HepG2 (cell line): ENCODE data around the gene C12orf43. TPM values are rescaled to one million over a fixed set of nuclear protein-coding genes. Genes with fewer than 3 reads are reported as not detected.
A peak's percentile ranks its signal among the peaks of the same experiment; 100 is the strongest.

Experiments used
- BHLHE40 ChIP-seq: IDR thresholded peaks from 2 replicates; pipeline ENCODE4 v1.6.1; 2011; ENCODE audit warnings: low read length, improper control_type of control experiment
- FOSL1 ChIP-seq: sonication (generic); formaldehyde crosslinking; IDR thresholded peaks from 2 replicates; pipeline ENCODE4 v1.9.0; 2021; ENCODE audit warnings: missing genetic modification reagents, borderline replicate concordance
- FOXA3 ChIP-seq: IDR thresholded peaks from 2 replicates; pipeline ENCODE4 v1.6.1; 2016; ENCODE audit warnings: missing genetic modification reagents, missing compliant biosample characterization
- HOXD1 ChIP-seq: sonication (generic); formaldehyde crosslinking; IDR thresholded peaks from 2 replicates; pipeline ENCODE4 v1.5.0; 2020; ENCODE audit warnings: missing genetic modification reagents
- IRX3 ChIP-seq: sonication (generic); formaldehyde crosslinking; IDR thresholded peaks from 2 replicates; pipeline ENCODE4 v1.8.1; 2023; ENCODE audit warnings: mild to moderate bottlenecking, low read depth, missing genetic modification reagents, borderline replicate concordance
- MAFG ChIP-seq: sonication (generic); formaldehyde crosslinking; IDR thresholded peaks from 2 replicates; pipeline ENCODE4 v1.5.1; 2020; ENCODE audit warnings: mild to moderate bottlenecking, missing genetic modification reagents
- MEIS1 ChIP-seq: sonication (generic); formaldehyde crosslinking; IDR thresholded peaks from 2 replicates; pipeline ENCODE4 v1.9.0; 2021; ENCODE audit warnings: mild to moderate bottlenecking, missing genetic modification reagents, moderate library complexity, borderline replicate concordance
- NFRKB ChIP-seq: fragments of 450-650 bp; IDR thresholded peaks from 2 replicates; pipeline ENCODE4 v1.6.1; 2017
- PCBP2 ChIP-seq: fragments of 200-400 bp; formaldehyde crosslinking; optimal IDR thresholded peaks from 2 replicates; pipeline ENCODE3; 2018; ENCODE audit warnings: low read length, low read depth; ENCODE audit not compliant: poor library complexity, severe bottlenecking
- PHF8 ChIP-seq: sonication (generic); formaldehyde crosslinking; IDR thresholded peaks from 2 replicates; pipeline ENCODE4 v1.5.0; 2020; ENCODE audit warnings: missing genetic modification reagents
- RORA ChIP-seq: sonication (generic); formaldehyde crosslinking; IDR thresholded peaks from 2 replicates; pipeline ENCODE4 v1.5.0; 2020; ENCODE audit warnings: mild to moderate bottlenecking, missing genetic modification reagents, moderate library complexity
- ZBTB7B ChIP-seq: sonication (generic); formaldehyde crosslinking; IDR thresholded peaks from 2 replicates; pipeline ENCODE4 v1.4.0; 2020; ENCODE audit warnings: missing genetic modification reagents
- ZNF263 ChIP-seq: sonication (generic); formaldehyde crosslinking; IDR thresholded peaks from 2 replicates; pipeline ENCODE4 v1.4.0; 2020; ENCODE audit warnings: missing genetic modification reagents
- ZNF296 ChIP-seq: sonication (generic); formaldehyde crosslinking; conservative IDR thresholded peaks from 2 replicates; pipeline ENCODE4 v1.5.0; 2020; ENCODE audit warnings: mild to moderate bottlenecking, missing genetic modification reagents
- ZNF468 ChIP-seq: sonication (generic); formaldehyde crosslinking; IDR thresholded peaks from 2 replicates; pipeline ENCODE4 v1.8.0; 2022; ENCODE audit warnings: mild to moderate bottlenecking, moderate library complexity, missing genetic modification reagents
- polyA plus RNA-seq, 8 experiments: library from polyadenylated mRNA; depleted of rRNA in 3 of 8; stranded (reverse) in 7 of 8; unstranded in 1 of 8; fragments of >200 nt; fragmentation: Illumina TruSeq in 4 of 8; extraction: Trizol in 4 of 8; gene quantifications; 2 replicates each; pipeline versions ENCODE4 v1.2.1 to v1.2.3, GENCODE V29; 2011 to 2016; ENCODE audit warnings: low read depth in 4 of 8, missing spikeins in 1 of 8, mixed read lengths in 1 of 8; ENCODE audit not compliant: insufficient read depth in 1 of 8
- total RNA-seq, 5 experiments: library from RNA; depleted of rRNA; stranded (reverse); fragments of >200 nt; fragmentation: Illumina TruSeq; extraction: Trizol; gene quantifications; 2 replicates each; pipeline ENCODE4 v1.2.3, GENCODE V29; 2016; ENCODE audit warnings: low read depth in 1 of 5
- TF ChIP-seq, protein P1 (sequence below): sonication (generic); formaldehyde crosslinking; IDR thresholded peaks from 2 replicates; pipeline ENCODE4 v1.4.0; 2020; ENCODE audit warnings: missing genetic modification reagents
- TF ChIP-seq, protein P2 (sequence below): sonication (generic); formaldehyde crosslinking; IDR thresholded peaks from 2 replicates; pipeline ENCODE4 v1.8.1; 2023; ENCODE audit warnings: mild to moderate bottlenecking, moderate library complexity, missing genetic modification reagents
- TF ChIP-seq, protein P3 (sequence below): sonication (generic); formaldehyde crosslinking; IDR thresholded peaks from 2 replicates; pipeline ENCODE4 v1.4.0; 2020; ENCODE audit warnings: missing genetic modification reagents, borderline replicate concordance
- TF ChIP-seq, protein P4 (sequence below): sonication (generic); formaldehyde crosslinking; IDR thresholded peaks from 2 replicates; pipeline ENCODE4 v1.5.1; 2020; ENCODE audit warnings: missing genetic modification reagents, mild to moderate bottlenecking, borderline replicate concordance
- TF ChIP-seq, protein P5 (sequence below): sonication (generic); formaldehyde crosslinking; IDR thresholded peaks from 2 replicates; pipeline ENCODE4 v1.5.0; 2020; ENCODE audit warnings: missing genetic modification reagents
- TF ChIP-seq, protein P6 (sequence below): sonication (generic); formaldehyde crosslinking; IDR thresholded peaks from 2 replicates; pipeline ENCODE4 v1.5.0; 2020; ENCODE audit warnings: missing genetic modification reagents
- TF ChIP-seq, protein P7 (sequence below): sonication (generic); formaldehyde crosslinking; IDR thresholded peaks from 2 replicates; pipeline ENCODE4 v1.4.0; 2020; ENCODE audit warnings: mild to moderate bottlenecking, low read depth, missing genetic modification reagents

C12orf43 gene
- total and polyA plus RNA-seq, 2 of the 13 experiments (the other 11 are each of a cell fraction or from before 2014, with no cell fraction given) = 7.9 to 11.1 TPM

DNA sequence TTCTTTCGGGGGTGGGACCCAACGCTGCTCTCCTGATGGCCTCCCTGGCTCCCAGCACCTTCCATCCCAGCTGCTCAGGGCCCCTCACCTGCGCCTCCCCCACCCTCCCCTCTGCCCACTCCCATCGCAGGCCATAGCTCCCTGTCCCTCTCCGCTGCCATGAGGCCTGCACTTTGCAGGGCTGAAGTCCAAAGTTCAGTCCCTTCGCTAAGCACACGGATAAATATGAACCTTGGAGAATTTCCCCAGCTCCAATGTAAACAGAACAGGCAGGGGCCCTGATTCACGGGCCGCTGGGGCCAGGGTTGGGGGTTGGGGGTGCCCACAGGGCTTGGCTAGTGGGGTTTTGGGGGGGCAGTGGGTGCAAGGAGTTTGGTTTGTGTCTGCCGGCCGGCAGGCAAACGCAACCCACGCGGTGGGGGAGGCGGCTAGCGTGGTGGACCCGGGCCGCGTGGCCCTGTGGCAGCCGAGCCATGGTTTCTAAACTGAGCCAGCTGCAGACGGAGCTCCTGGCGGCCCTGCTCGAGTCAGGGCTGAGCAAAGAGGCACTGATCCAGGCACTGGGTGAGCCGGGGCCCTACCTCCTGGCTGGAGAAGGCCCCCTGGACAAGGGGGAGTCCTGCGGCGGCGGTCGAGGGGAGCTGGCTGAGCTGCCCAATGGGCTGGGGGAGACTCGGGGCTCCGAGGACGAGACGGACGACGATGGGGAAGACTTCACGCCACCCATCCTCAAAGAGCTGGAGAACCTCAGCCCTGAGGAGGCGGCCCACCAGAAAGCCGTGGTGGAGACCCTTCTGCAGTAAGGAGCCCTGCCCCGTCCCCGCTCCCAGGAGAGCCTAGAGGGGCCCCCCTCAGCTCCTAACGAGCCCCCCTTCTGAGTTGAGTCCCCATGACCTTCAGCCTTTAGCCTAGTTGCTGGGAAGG lies 37.7 kb downstream of the C12orf43 start, which contains the start of gene HNF1A (continued):
- TF ChIP-seq, protein P1, sequence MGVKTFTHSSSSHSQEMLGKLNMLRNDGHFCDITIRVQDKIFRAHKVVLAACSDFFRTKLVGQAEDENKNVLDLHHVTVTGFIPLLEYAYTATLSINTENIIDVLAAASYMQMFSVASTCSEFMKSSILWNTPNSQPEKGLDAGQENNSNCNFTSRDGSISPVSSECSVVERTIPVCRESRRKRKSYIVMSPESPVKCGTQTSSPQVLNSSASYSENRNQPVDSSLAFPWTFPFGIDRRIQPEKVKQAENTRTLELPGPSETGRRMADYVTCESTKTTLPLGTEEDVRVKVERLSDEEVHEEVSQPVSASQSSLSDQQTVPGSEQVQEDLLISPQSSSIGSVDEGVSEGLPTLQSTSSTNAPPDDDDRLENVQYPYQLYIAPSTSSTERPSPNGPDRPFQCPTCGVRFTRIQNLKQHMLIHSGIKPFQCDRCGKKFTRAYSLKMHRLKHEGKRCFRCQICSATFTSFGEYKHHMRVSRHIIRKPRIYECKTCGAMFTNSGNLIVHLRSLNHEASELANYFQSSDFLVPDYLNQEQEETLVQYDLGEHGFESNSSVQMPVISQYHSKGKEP = no peak
- TF ChIP-seq ZNF263 (CRISPR knock-in tag) (no peak), IRX3 (no peak; the same call in 1 of the 2 replicates), PCBP2 (no peak), HOXD1 (CRISPR knock-in tag) (peak; percentile 29; the same call in 1 of the 2 replicates), FOSL1 (CRISPR knock-in tag) (no peak), ZNF468 (CRISPR knock-in tag) (no peak), MAFG (CRISPR knock-in tag) (no peak), NFRKB (0 out of 2 replicates have a peak, but pooled peaks have one; percentile 38), MEIS1 (peak; percentile 76; the same call in 1 of the 2 replicates), RORA (CRISPR knock-in tag) (no peak), BHLHE40 (peak; percentile 67; the same call in 1 of the 2 replicates), FOXA3 (peak; percentile 91), PHF8 (CRISPR knock-in tag) (peak; percentile 56; the same call in 1 of the 2 replicates), ZNF296 (CRISPR knock-in tag) (no peak), ZBTB7B (CRISPR knock-in tag) (peak; percentile 79; the same call in 1 of the 2 replicates)
- TF ChIP-seq, protein P2, sequence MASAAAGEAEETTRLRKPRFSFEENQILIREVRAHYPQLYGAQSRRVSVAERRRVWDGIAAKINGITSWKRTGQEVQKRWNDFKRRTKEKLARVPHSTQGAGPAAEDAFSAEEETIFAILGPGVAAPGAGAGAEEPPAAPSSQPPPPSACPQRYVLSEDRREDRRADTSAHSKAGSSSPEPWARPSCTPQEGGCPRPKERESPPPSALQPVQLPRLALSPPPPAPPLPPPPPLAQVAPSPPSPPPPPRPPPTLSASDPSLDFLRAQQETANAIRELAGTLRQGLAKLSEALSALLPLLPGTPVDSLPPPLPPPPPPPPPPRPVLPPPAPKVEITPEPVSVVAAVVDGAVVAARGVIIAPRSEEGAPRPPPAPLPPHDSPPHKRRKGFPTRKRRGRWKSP (CRISPR knock-in tag) = peak; percentile 72
- TF ChIP-seq, protein P3, sequence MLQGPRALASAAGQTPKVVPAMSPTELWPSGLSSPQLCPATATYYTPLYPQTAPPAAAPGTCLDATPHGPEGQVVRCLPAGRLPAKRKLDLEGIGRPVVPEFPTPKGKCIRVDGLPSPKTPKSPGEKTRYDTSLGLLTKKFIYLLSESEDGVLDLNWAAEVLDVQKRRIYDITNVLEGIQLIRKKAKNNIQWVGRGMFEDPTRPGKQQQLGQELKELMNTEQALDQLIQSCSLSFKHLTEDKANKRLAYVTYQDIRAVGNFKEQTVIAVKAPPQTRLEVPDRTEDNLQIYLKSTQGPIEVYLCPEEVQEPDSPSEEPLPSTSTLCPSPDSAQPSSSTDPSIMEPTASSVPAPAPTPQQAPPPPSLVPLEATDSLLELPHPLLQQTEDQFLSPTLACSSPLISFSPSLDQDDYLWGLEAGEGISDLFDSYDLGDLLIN (CRISPR knock-in tag) = no peak
- TF ChIP-seq, protein P4, sequence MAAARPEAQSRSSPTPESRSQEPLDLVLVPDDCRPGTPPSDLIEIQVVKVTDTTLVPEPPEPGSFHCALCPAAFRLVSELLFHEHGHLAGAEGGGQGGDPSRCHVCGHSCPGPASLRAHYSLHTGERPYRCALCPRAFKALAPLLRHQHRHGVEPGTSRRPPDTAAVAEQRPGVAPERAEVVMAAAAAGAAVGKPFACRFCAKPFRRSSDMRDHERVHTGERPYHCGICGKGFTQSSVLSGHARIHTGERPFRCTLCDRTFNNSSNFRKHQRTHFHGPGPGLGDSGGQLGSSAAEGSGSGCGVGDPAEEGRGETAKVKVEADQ = peak; percentile 72; the same call in 1 of the 2 replicates
- TF ChIP-seq, protein P5, sequence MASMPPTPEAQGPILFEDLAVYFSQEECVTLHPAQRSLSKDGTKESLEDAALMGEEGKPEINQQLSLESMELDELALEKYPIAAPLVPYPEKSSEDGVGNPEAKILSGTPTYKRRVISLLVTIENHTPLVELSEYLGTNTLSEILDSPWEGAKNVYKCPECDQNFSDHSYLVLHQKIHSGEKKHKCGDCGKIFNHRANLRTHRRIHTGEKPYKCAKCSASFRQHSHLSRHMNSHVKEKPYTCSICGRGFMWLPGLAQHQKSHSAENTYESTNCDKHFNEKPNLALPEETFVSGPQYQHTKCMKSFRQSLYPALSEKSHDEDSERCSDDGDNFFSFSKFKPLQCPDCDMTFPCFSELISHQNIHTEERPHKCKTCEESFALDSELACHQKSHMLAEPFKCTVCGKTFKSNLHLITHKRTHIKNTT (CRISPR knock-in tag) = no peak
- TF ChIP-seq, protein P6, sequence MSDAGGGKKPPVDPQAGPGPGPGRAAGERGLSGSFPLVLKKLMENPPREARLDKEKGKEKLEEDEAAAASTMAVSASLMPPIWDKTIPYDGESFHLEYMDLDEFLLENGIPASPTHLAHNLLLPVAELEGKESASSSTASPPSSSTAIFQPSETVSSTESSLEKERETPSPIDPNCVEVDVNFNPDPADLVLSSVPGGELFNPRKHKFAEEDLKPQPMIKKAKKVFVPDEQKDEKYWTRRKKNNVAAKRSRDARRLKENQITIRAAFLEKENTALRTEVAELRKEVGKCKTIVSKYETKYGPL (CRISPR knock-in tag) = no peak
- TF ChIP-seq, protein P7, sequence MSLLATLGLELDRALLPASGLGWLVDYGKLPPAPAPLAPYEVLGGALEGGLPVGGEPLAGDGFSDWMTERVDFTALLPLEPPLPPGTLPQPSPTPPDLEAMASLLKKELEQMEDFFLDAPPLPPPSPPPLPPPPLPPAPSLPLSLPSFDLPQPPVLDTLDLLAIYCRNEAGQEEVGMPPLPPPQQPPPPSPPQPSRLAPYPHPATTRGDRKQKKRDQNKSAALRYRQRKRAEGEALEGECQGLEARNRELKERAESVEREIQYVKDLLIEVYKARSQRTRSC (CRISPR knock-in tag) = no peak
